Mucosa of stomach (tissue), 1 donor: ENCODE measurements around the gene BHLHE23.
"Not testable (repeated sequence)": the region's sequence is repeated elsewhere in the genome, so short reads cannot be mapped to it uniquely, and the experiment has no call there.

Experiments used
- H3K27me3 ChIP-seq: one replicate; pipeline ENCODE4 v1.7.0; 2013; ENCODE audit warnings: mild to moderate bottlenecking, low read length; ENCODE audit not compliant: control insufficient read depth, insufficient read depth
- H3K36me3 ChIP-seq: one replicate; pipeline ENCODE4 v1.7.0; 2013; ENCODE audit warnings: low read length; ENCODE audit not compliant: control insufficient read depth, insufficient read depth
- H3K4me1 ChIP-seq: one replicate; pipeline ENCODE4 v1.7.0; 2013; ENCODE audit warnings: mild to moderate bottlenecking, low read length; ENCODE audit not compliant: control insufficient read depth, insufficient read depth
- H3K4me3 ChIP-seq: one replicate; pipeline ENCODE4 v1.7.0; 2013; ENCODE audit warnings: low read length
- H3K9ac ChIP-seq: one replicate; pipeline ENCODE4 v1.7.0; 2013; ENCODE audit warnings: mild to moderate bottlenecking, low read length, moderate library complexity
- H3K9me3 ChIP-seq: one replicate; pipeline ENCODE4 v1.7.0; 2013; ENCODE audit warnings: mild to moderate bottlenecking, low read length, moderate library complexity; ENCODE audit not compliant: control insufficient read depth
- donor health status: Pancreatic carcinoma.

Gene BHLHE23

DNA sequence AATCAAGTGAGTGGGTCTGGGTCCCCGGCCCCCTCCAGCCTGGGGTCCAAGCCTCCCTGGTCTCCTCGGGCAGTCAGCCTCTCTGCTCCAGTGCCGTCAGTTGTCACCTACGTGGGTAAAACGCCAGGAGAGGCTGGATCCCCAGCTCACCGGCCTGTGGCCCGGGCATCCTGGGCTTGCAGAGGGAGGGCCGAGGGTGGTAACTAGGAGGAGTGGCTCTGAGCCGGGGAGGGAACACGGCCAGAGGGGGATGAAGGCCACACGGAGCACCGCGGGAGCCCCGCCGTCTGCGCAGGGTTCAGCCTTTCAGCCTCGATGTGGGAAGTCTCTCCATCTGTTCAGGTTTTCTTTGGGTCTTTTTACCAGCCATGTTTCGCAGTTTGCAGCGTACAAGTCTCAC is 29.5 kb upstream of the BHLHE23 start:
- Histone ChIP-seq H3K36me3 (no peaks in the 10 kb centered on the region), H3K4me1 (no peaks in the 10 kb centered on the region), H3K9ac (no peak overlapping the region), H3K4me3 (no peak overlapping the region), H3K27me3 (peaks cover 23% of the 10 kb centered on the region), H3K9me3 (no peaks in the 10 kb centered on the region)

DNA sequence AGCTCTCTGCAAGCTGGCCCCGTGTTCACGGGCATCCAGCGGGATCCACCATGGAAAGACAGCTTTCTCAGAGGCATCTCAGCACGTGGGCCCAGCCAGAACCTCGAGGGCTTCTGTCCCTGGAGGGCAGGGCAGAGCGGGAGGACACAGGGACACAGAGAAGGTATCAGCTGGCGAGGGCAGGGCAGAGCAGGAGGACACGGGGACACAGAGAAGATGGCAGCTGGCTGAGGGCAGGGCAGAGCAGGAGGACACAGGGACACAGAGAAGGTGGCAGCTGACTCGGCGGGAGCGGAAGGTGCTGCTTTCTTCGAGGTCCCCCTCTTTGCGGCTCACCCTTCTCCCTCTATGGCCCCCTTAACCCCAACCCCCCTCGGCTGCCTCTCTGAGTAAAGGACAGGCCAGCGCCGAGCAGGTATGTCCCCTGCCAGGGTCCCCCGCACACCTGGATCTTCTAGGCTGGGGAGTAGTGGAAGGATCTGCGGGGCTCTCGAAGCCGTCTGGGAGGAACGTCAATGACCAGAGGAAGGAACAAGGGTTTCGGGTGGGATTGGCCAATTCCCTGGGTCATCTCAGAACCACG is 28.9 kb upstream of the BHLHE23 start:
- no peak overlapping the region for H3K9ac ChIP-seq
- H3K27me3 ChIP-seq, result peaks cover 24% of the 10 kb centered on the region
- no peak overlapping the region for H3K4me3 ChIP-seq
- H3K4me1 ChIP-seq, result no peaks in the 10 kb centered on the region
- H3K36me3 ChIP-seq, result no peaks in the 10 kb centered on the region
- H3K9me3 ChIP-seq, result no peaks in the 10 kb centered on the region

DNA sequence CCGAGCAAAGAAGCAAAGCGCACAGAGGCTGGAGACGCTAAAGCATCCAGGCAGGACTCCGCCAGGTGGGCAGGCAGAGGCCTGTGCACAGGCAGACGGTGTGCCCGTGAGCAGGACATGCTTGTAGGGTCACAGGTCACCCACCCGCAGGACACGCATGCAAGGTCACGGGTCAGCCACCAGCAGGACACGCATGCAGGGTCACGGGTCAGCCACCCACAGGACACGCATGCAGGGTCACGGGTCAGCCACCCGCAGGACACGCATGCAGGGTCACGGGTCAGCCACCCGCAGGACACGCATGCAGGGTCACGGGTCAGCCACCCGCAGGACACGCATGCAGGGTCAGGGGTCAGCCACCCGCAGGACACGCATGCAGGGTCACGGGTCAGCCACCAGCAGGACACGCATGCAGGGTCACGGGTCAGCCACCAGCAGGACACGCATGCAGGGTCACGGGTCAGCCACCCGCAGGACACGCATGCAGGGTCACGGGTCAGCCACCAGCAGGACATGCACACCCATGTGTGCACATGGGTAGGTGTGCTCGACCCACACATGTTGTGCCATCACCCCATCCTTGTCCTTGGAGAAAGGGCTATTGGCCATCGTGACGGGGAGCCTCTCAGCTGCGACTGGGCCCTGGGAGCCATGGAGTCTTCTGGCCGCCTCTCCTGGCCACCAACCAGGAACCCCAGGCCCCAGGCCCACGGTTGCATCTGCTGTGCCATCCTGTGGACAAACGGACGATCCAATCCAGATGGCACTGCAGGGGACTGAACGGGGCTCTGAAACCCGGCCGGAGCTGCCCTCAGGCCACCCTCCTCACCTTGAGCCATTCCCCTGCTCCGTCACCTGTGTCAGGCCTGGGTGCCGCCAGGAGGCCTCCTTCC is 28.2 kb upstream of the BHLHE23 start:
- H3K9ac ChIP-seq, result not testable (repeated sequence)

DNA sequence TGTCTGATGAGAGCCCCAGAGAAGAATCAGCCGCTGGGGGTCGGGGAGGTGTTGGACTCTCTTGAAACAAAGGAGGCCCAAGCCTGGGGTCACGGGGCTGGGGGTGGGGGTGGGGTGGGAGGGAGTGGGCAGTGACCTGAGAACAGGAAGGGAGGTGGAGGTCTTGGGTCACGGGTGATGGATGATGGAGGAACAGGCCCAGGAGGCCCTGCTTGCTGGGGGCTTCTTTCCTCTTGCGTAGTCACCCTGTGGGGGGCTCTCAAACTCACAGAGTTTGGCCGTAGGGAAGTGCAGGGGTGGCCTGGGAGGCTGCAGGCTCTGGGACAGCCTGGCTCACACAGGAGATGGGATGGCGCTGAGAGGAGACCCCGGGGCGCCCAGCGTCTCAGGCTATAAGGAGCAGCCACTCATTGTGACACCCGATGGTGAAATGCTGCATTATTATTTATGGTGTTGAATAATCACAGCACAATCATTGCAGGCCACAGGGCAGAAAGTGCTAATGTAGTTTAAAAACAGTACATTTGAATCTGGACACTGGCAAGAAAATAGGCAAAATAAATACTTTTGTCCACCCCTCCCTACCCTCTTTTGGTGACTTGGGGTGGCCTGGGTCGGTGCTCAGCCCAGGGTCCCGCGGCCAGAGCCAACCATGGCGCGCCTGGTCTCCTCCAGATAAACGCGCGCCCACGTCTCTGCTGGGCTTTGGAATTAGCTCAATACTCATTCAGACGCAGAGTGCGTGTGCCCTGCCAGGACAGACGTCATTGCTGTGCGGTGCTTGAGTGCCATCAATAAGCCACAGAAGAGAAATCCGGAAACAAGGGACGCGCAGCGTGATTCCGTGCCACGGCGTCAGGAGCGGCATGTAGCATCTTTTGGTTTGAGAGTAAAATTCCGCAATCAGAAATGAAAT is 27.3 kb upstream of the BHLHE23 start:
- H3K36me3 ChIP-seq, result no peaks in the 10 kb centered on the region
- H3K4me3 ChIP-seq, result no peak overlapping the region
- H3K27me3 ChIP-seq, result peaks cover 38% of the 10 kb centered on the region
- H3K4me1 ChIP-seq, result no peaks in the 10 kb centered on the region
- H3K9ac ChIP-seq, result no peak overlapping the region
- no peaks in the 10 kb centered on the region for H3K9me3 ChIP-seq

More for the DNA sequence above, 28.2 kb upstream of the BHLHE23 start:
- H3K36me3 ChIP-seq, H3K9me3 ChIP-seq, H3K4me3 ChIP-seq, H3K4me1 ChIP-seq: not testable (repeated sequence)
- H3K27me3 ChIP-seq, result peaks cover 30% of the 10 kb centered on the region

DNA sequence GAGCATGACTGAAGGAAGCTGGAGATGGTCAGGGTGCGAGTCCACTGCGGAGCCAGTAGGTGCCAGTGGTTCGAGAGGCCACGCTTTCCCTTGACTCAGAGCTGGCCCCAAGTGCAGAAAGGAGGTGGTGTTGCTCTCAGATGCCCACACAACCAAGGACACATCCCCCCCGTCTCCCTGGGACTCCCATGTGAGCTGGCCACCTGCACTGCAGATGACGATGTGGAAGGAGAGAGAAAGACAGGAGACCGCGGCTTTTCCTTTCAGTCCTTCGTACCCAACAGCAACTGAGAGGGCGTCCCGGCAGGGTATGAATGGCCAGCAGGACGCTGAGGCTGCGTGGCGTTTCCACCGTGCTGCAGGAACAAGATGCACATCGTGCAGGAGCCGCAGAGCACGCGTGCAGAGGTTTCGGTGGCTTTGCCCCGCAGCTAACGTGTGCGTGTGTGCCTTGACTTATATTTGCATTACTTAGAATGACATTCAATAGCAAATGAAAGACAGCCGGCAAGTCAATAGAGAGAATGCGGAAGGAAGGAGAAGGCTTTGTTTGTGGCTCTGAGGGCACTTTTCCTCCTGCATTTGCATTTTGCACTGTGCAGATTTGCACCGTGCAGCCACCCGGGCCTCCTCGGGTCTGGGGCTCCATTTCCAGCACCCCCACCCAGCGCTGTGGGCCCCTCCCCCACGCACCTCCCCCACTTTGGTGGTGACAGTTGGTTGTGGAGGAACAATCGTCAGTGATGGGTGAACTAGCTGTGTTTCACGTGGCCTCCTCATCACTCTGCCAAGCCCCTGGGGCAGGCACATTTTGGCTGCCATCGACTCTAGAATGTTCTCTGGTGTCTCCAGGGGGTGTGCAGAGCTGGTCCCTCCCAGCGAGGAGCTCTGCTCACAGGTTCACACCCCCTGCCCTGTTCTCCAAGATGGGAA is 26.4 kb upstream of the BHLHE23 start:
- Histone ChIP-seq H3K4me1 (no peaks in the 10 kb centered on the region), H3K9ac (no peak overlapping the region), H3K27me3 (peaks cover 43% of the 10 kb centered on the region), H3K4me3 (no peak overlapping the region), H3K36me3 (no peaks in the 10 kb centered on the region), H3K9me3 (no peaks in the 10 kb centered on the region)

DNA sequence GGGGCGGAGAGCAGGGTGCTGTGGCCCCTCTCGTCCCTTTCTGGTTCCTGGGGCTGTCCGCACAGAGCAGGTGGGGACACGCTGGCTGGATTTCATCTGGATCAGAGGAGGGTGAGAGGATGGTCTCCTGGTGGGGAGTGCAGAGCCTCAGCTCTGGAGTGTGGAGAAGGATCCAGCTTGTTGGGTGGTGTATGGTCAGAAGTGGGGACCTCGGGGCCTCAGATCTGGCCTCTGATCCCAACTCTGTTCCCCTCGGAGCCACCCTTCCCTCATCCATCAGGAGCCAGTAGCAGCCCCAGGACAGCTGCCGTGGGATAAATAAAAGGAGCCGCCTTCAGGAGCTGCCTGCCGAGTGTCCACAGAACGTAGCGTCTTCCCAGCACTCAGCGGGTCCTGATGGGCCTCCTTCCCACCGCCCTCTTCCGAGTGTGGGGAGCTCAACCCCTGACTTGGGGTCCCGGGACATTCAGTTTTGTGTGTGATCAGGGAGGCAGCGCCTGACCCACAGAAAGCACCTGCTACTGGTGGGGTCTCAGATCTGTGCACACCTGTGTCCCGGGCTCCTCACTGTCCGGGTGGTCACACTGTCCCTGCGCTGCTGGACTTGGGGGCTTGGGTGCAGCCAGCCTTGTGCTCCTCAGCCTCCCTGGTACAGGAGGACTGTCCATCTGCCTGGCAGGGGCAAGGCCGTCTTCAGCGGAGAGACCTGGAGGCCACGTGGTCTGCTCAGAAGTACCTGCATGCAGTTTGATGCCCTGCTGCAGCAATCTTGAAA is 25.4 kb upstream of the BHLHE23 start:
- H3K9me3 ChIP-seq, result no peaks in the 10 kb centered on the region
- H3K27me3 ChIP-seq, result peaks cover 49% of the 10 kb centered on the region
- H3K4me1 ChIP-seq, result no peaks in the 10 kb centered on the region
- no peak overlapping the region for H3K4me3 ChIP-seq
- no peak overlapping the region for H3K9ac ChIP-seq
- no peaks in the 10 kb centered on the region for H3K36me3 ChIP-seq

DNA sequence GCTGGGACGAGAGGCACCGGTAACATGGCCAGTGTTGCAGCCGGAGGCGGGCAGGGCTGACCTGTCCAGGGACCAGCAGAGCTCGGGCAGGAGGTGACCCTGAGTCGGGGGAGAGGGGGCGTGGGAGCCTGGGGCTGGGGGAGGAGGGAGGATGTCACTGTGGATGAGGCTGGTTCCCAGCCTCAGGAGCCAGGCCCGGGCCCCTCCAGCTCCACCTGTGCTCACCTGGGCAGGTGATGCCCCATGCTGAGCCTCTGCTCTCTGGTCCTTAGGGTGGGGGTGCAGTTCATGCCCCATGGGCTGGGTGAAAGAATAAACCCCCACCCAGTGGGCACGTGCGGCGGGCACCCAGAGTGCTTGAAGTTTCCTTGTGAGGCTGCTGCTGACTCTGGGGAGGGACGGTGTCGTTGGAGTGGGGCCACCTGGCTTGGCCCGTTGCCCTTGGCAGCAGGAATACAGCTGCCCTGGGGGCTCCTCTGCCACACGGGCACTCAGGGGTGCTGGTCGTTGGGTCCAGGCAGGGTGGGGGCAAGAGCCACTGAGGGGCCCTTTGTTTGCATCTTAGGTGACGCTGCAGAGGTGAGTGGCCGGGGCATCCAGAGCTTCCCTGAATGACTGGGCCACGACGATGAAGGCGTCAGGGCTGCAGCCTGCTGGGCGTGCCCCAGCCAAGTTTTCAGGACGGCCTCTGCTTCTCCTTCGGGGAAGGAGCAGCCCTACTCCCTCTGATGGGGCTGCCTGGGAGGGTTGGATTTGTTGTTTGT is 24.7 kb upstream of the BHLHE23 start:
- Histone ChIP-seq H3K27me3 (peaks cover 50% of the 10 kb centered on the region), H3K9me3 (no peaks in the 10 kb centered on the region), H3K4me3 (no peak overlapping the region), H3K36me3 (no peaks in the 10 kb centered on the region), H3K9ac (no peak overlapping the region), H3K4me1 (no peaks in the 10 kb centered on the region)

DNA sequence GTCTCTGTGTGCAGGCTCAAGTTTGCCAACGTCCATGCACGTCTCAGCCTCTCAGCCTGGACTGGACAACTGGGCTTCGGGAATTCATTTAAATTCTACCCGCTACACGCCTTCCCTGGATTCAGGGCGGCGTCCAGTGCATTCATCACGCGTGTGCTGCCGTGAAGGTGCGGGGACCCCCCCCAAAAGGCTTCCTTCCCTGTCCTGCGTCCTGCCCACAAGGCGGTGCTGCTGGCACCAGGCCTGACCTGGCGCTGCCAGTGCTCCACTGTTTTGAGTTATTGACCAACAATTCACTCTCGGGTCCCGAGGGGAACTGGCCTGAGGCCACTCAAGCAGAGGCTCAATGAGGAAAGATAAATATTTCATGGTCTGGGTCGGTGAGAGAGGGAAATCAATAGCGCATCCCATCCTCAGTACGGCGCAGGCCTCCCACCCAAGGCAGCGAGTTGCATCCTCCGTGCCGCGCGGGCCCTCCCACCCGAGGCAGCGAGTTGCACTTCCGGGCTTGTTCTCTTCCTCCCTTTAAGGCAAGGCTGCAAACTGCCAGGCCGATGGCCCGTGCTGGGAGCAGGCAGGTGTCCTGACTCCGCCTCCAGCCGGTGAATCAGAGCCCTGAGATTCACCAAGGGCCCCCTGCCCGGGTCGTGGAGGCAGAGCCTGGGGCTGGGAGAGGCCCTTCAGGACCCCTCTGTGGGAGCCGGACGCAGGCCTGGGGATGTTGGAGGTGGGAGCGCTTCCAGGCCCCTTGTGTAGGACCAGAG is 22.8 kb upstream of the BHLHE23 start:
- Histone ChIP-seq H3K4me1 (no peaks in the 10 kb centered on the region), H3K4me3 (no peak overlapping the region), H3K9me3 (no peaks in the 10 kb centered on the region), H3K27me3 (peaks cover 66% of the 10 kb centered on the region), H3K36me3 (no peaks in the 10 kb centered on the region), H3K9ac (no peak overlapping the region)

DNA sequence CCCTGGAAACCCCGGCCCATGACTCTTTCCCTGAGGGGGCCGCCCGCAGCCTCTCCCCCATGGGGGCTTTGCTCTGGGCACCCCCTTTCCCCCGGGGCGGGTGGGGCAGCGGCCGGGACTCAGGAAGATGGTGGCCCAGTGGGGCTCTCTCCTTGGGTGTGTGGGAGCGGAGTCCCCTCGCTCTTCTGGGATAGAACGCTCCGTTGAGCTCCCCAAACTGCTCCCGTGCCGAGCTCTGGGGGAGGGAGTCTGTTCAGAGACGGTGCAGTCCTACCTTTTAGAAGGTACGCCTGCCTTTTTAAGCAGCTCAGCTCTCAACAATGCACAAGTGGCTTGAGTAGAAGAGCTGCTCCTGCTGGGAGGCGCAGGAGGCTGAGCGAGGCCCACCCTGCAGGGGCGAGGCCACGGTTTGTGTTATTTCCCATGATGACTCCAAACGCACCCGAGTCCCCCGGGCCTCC is 21.7 kb upstream of the BHLHE23 start:
- H3K9me3 ChIP-seq, result no peaks in the 10 kb centered on the region
- H3K36me3 ChIP-seq, result no peaks in the 10 kb centered on the region
- H3K4me3 ChIP-seq, result no peak overlapping the region
- no peaks in the 10 kb centered on the region for H3K4me1 ChIP-seq
- no peak overlapping the region for H3K9ac ChIP-seq
- peaks cover 70% of the 10 kb centered on the region for H3K27me3 ChIP-seq

DNA sequence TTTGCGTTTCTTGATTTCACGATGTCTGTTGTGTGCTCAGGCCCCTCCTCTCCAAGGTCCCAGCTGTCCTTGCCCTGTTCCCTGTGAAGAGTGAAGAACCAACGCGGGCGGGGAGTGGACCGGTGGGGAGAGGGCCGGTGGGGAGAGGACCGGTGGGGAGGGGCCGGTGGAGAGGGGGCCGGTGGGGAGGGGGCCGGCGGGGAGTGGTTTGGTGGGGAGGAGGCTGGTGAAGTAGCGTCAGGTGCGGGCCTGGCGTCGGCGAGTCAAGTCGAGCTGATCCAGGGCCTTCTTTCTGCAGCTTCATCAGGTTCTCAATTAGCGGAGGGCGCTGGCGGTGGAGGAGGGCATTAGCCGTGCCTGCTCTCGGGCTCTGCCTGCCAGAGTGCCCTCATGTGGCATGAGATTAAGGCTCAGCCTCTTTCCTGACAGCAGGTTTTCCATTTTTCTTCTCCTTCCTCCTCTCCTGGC is 21.2 kb upstream of the BHLHE23 start:
- peaks cover 74% of the 10 kb centered on the region for H3K27me3 ChIP-seq
- H3K9me3 ChIP-seq, result no peaks in the 10 kb centered on the region
- no peaks in the 10 kb centered on the region for H3K4me1 ChIP-seq
- H3K9ac ChIP-seq, result no peak overlapping the region
- H3K36me3 ChIP-seq, result no peaks in the 10 kb centered on the region
- no peak overlapping the region for H3K4me3 ChIP-seq
